Cardiac muscle cell (in vitro differentiated cells and primary cell): ENCODE results near the gene CDK14. TPM values are rescaled to one million over a fixed set of nuclear protein-coding genes. Genes with fewer than 3 reads are reported as not detected.

ENCODE experiments used
- DNase-seq, 2 donors: peaks; one replicate each; pipeline versions ENCODE4 v3.0.0 to v3.0.0-alpha.2; 2010 to 2017; ENCODE audit warnings: low read depth in 1 of 2, low spot score in 1 of 2
- H3K27ac ChIP-seq: fragments of 200-600 bp; sonication (generic); 2 replicates; pipeline ENCODE4 v1.5.1; 2016
- H3K27me3 ChIP-seq: fragments of 200-600 bp; sonication (generic); 2 replicates; pipeline ENCODE4 v1.6.0; 2016; ENCODE audit warnings: control low read depth
- H3K36me3 ChIP-seq: fragments of 200-600 bp; sonication (generic); 2 replicates; pipeline ENCODE4 v1.5.1; 2016; ENCODE audit warnings: control low read depth
- H3K4me1 ChIP-seq: fragments of 200-600 bp; sonication (generic); 2 replicates; pipeline ENCODE4 v1.8.1; 2017; ENCODE audit warnings: low read depth, mild to moderate bottlenecking, mixed run types
- H3K4me3 ChIP-seq: fragments of 200-600 bp; sonication (generic); 2 replicates; pipeline ENCODE4 v1.5.1; 2016; ENCODE audit warnings: mild to moderate bottlenecking
- H3K9me3 ChIP-seq: fragments of 200-600 bp; sonication (generic); 2 replicates; pipeline ENCODE4 v1.5.1; 2017; ENCODE audit warnings: low read depth, mild to moderate bottlenecking, control low read depth
- polyA plus RNA-seq: library from polyadenylated mRNA; unstranded; fragments of >200 nt; fragmentation: Nextera tagmentation; extraction: Ambion mirVana; gene quantifications from 2 replicates; pipeline ENCODE4 v1.2.1, GENCODE V29; 2016
- total RNA-seq: library from RNA; depleted of rRNA; stranded (reverse); fragments of >200 nt; gene quantifications from 2 replicates; pipeline ENCODE4 v1.2.3, GENCODE V29; 2016
- TF ChIP-seq, protein P1 (sequence below): IDR thresholded peaks from 2 replicates; pipeline ENCODE4 v1.5.1; 2012; ENCODE audit warnings: low read depth, mild to moderate bottlenecking, low read length

Gene CDK14
- total and polyA plus RNA-seq, 2 experiments from 2014 or later = 22.5 to 23.1 TPM

DNA sequence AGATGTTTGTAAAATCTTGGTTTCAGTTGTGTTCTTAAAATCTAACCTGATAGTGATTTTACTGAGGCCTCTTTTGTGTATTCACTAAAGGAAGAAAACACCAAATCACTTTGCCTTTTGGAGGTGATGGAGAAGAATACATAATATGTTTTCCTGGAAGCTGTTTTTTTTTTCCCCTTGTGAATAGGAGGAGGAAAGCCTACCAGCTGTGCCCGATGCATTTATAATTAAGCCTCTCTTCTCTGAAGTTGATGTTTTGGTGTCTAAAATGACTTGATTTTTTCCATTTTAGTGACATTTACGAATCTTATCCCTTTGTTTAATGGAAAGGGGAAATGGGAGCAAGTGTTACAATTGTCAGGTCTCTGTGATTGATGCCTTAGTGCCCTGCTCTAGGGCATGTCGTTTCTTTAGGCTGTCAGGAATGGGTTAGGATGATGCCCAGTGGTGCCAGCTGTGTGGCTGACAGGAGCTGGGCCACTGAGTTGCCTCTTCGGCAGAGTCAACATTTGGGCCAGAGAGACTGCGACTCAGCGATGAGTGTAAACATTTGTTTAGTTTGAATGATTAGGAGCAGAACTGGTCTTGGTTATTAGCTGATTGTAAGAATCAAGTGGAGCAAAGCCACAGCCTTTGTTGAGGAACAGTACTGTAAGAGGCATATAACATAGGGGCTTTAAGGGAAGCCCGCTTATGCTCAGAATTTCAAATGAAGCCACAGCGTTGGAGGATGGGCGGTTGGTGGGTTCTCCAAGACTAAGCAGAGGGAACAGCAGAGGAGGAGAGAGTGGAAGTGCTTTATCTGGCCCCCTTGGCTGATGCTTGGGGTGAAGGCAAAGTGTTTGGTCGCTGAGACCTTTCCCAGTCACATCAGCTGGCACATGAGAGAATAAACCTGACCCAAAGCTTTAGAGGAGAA is 81.6 kb downstream of the CDK14 start:
- DNase-seq = peak in 1 of 2 donors; percentile 23
- Histone ChIP-seq H3K27me3 (no peaks in the 10 kb centered on the region), H3K9me3 (no peaks in the 10 kb centered on the region), H3K4me3 (no peak overlapping the region), H3K27ac (no peak overlapping the region), H3K4me1 (peaks cover 20% of the 10 kb centered on the region), H3K36me3 (no peaks in the 10 kb centered on the region)
- TF ChIP-seq, protein P1, sequence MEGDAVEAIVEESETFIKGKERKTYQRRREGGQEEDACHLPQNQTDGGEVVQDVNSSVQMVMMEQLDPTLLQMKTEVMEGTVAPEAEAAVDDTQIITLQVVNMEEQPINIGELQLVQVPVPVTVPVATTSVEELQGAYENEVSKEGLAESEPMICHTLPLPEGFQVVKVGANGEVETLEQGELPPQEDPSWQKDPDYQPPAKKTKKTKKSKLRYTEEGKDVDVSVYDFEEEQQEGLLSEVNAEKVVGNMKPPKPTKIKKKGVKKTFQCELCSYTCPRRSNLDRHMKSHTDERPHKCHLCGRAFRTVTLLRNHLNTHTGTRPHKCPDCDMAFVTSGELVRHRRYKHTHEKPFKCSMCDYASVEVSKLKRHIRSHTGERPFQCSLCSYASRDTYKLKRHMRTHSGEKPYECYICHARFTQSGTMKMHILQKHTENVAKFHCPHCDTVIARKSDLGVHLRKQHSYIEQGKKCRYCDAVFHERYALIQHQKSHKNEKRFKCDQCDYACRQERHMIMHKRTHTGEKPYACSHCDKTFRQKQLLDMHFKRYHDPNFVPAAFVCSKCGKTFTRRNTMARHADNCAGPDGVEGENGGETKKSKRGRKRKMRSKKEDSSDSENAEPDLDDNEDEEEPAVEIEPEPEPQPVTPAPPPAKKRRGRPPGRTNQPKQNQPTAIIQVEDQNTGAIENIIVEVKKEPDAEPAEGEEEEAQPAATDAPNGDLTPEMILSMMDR = no peak

DNA sequence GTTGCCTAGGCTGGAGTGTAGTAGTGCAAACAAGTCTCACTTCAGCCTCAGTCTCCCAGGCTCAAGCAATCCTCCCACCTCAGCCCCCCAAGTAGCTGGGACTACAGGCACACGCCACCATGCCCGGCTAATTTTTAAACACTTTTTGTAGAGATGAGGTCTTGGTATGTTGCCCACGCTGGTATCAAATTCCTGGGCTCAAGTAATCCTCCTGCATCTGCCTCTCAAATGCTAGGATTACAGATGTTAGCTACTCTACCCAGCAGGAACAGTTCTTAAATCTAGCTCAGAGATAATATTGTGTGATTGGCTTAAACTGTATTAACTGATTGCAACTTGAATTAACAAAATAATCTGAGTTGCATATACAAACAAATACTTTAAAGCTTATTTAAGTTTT is 82.9 kb downstream of the CDK14 start:
- no peak overlapping the region for H3K27ac ChIP-seq
- DNase-seq = no peak
- peaks cover 20% of the 10 kb centered on the region for H3K4me1 ChIP-seq
- H3K9me3 ChIP-seq = no peaks in the 10 kb centered on the region
- H3K27me3 ChIP-seq = no peaks in the 10 kb centered on the region
- TF ChIP-seq, protein P1 = no peak
- no peaks in the 10 kb centered on the region for H3K36me3 ChIP-seq
- no peak overlapping the region for H3K4me3 ChIP-seq

DNA sequence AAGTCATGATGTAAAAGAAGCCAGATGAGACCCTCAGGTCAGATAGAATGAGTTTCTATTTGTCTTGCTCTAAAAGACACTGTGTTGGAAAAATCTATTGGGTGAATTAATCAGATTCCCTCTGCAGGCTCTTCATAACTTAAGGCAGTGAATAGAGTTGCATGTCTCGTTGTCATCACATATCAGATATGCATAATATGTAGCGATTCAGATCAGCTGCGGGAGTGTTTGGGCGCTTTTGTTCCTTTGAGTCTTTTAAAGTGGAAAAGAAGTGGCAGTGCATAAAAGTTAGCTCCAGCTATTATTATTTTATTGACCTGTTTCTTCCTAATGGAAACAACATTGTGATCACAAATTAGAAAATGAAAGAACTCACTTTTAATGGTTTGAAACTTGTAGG is 84.4 kb downstream of the CDK14 start:
- H3K9me3 ChIP-seq = no peaks in the 10 kb centered on the region
- H3K4me3 ChIP-seq = no peak overlapping the region
- no peaks in the 10 kb centered on the region for H3K27me3 ChIP-seq
- TF ChIP-seq, protein P1 = no peak
- no peak overlapping the region for H3K27ac ChIP-seq
- peaks cover 20% of the 10 kb centered on the region for H3K4me1 ChIP-seq
- no peak for DNase-seq
- no peaks in the 10 kb centered on the region for H3K36me3 ChIP-seq

DNA sequence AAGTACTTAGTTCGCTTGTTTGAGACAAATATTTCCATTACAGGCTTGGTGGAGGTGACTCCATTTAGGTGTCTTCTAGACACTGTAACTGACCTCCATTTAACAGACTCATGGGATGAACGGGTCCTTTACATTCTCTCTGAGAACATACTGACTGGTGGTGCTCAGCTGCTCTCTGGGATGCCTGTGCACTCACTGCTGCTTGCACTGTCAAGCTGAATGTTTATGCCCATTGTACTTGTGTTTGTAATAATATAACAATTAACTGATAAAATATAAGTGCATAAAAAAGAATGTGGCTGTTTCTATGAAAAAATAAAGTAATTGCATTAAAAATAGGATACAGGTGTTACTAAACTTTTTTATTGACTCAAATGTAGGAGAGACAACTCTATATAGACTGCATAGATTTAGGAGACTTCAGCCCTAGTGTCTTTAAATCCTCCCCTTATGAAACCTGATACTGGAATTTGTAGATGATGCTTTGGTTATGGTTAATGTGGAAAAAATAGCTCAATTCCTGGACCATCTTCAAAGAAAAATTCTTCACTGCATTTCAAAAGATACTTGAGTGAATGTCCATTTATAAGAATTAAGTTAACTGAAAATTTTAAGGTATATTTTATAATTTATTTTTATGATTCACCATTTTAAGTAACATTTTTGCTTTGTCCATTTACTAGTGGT is 85.4 kb downstream of the CDK14 start:
- H3K4me3 ChIP-seq = no peak overlapping the region
- no peaks in the 10 kb centered on the region for H3K9me3 ChIP-seq
- peaks cover 20% of the 10 kb centered on the region for H3K4me1 ChIP-seq
- no peak overlapping the region for H3K27ac ChIP-seq
- peak in 1 of 2 donors; percentile 66 for DNase-seq
- H3K36me3 ChIP-seq = no peaks in the 10 kb centered on the region
- TF ChIP-seq, protein P1 = no peak
- no peaks in the 10 kb centered on the region for H3K27me3 ChIP-seq

DNA sequence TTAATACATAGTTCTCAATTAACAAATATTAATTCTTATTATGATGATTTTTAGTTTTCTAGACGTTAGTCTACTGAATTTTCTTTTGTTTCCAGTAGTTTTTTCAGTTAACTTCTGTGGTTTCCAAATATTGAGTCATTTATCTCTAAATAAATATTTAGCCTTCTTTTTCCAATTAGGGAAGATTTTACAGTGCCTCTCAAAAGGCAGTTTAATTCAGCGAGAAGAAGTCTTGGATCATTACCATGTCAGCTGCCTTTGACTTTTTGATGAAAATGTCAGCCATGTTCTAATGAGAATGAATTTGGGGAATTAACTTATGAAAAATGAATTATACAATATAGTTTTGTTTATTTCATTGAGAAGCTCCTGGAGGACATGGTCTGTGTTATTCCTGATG is 90.0 kb downstream of the CDK14 start:
- H3K4me1 ChIP-seq = peaks cover 19% of the 10 kb centered on the region
- H3K27ac ChIP-seq = no peak overlapping the region
- TF ChIP-seq, protein P1 = no peak
- DNase-seq = no peak
- H3K36me3 ChIP-seq = no peaks in the 10 kb centered on the region
- H3K9me3 ChIP-seq = no peaks in the 10 kb centered on the region
- no peaks in the 10 kb centered on the region for H3K27me3 ChIP-seq
- no peak overlapping the region for H3K4me3 ChIP-seq
